Adrenal gland (tissue), 5 donors: ENCODE data around the gene CDNF.

Source experiments
- CTCF ChIP-seq, 6 experiments: fragments of 450-650 bp in 4 of 6; fragments of 200-600 bp in 2 of 6; sonication (generic) in 1 of 6; IDR thresholded peaks; 1 replicate in 5 of 6; 2 replicates in 1 of 6; pipeline versions ENCODE4 v1.5.1 to v1.8.0; 2016 to 2021; ENCODE audit warnings: antibody characterized with exemption in 6 of 6, mild to moderate bottlenecking in 2 of 6, moderate library complexity in 1 of 6
- POLR2A ChIP-seq, 2 donors: fragments of 450-650 bp; IDR thresholded peaks; one replicate each; pipeline ENCODE4 v1.6.1; 2017; ENCODE audit warnings: antibody characterized with exemption in 2 of 2, mild to moderate bottlenecking in 2 of 2, moderate library complexity in 1 of 2
- donor health status: DM: no; HTN: no; CAD: no.

- TF ChIP-seq POLR2A (IDR thresholded peaks at IDR 0.05) (no peak), CTCF (IDR thresholded peaks at IDR 0.05) (no peak)
These were observed 906 bp upstream of the CDNF start for GRCh38 chr10:14838582-14839304.
